ENCODE data around the gene SIKE1. TPM values are rescaled to one million over a fixed set of nuclear protein-coding genes. Genes with fewer than 3 reads are reported as not detected.
"Not testable (repeated sequence)": the region's sequence is repeated elsewhere in the genome, so short reads cannot be mapped to it uniquely, and the experiment has no call there.

SIKE1 gene
- 10 to 100 TPM; 15.5 to 18.9 TPM for total RNA-seq

DNA sequence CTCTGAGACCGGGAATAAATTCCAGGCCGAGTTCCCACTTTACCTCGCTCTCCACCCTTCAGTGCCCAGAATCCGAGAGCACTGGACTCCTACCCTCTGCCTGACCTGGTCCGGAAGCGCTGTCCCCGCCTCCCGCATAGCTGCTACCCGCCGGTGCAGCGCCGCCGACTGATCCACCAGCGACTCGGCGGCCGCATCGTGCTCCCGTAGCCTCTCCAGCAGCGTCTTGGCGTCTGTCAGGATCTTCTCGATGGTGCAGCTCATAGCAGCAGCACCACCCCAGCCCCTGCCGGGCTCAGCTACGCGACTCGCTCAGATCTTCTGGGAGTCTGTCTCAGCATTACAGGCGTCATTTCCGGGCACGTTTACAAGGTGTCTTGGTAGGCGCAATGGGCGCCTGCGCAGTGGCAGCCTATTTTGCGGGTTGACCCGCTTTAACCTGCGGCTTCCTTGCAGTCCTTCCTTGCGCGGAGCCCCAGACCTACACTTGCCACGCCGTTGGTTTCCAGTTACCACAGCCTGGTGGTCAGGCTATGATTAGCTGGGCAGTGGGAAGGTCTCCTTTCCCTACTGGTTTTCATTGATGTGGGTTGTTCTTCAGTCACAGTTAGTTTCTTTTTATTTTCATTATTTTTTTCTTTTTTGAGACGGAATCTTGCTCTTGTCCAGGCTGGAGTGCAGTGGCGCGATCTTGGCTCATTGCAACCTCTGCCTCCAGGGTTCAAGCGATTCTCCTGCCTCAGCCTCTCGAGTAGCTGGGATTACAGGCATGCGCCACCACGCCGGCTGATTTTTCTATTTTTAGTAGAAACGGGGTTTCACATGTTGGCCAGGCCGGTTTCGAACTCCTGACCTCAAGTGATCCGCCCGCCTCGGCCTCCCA, at the start of gene SIKE1:
Gene SIKE1 (minus strand): TSS at position 342 of the 883 bp plus-strand sequence. CDS start 78 bp downstream, at position 264.
- H3K4me1 ChIP-seq: peaks cover 22% of the 10 kb centered on the region
- peak within 1 kb of the TSS; percentile 75 to 94 (median 83) for H3K27ac ChIP-seq
- intact Hi-C loops (cut with DNase I): no loop called here
- H3K27me3 ChIP-seq: no peaks in the 10 kb centered on the region
- DNase-seq (peak; percentile 93 to 98 (median 96)), ATAC-seq (peak; percentile 99)
- no peaks in the 10 kb centered on the region for H3K9me3 ChIP-seq
- H3K36me3 ChIP-seq (replicated peaks in 1 of 2; ENCODE audit: insufficient read depth in 1 of 2, low read depth in 2 of 2): peaks cover 0 to 6% of the 10 kb centered on the region in 2 donors
- 16 to 20% methylated on average over 48 to 53 of the region's 53 CpGs for WGBS, 2 donors
- H3K4me3 ChIP-seq: peak within 1 kb of the TSS; percentile 75 to 93
- no peak for TF ChIP-seq CTCF (IDR thresholded peaks at IDR 0.05)
- peak; percentile 65 to 92 (median 90) for TF ChIP-seq POLR2A (IDR thresholded peaks at IDR 0.05)

DNA sequence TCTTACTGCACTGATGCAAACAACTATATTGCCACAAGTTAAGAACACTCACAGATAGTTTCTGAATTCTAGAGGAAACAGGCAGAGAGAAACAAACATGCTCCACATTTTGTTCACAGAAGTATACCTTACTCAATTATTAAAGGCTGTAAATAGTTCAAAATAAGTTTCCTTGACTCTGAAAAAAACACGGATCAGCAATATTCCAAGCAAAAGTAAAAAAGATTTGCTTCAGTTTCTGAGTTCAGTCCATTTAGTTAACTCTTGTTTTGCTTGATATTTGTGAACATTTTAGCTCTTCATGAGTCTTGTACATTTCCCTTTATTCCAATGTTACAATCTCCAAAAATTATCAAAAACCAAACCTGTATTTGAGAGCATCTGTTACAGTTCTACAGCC, 49.6 kb upstream of the SIKE1 start:
- DNase-seq; ATAC-seq; H3K9me3 ChIP-seq; H3K27ac ChIP-seq; intact Hi-C loops (cut with DNase I); H3K4me1 ChIP-seq; H3K27me3 ChIP-seq; H3K36me3 ChIP-seq (replicated peaks in 1 of 2; ENCODE audit: insufficient read depth in 1 of 2, low read depth in 2 of 2); H3K4me3 ChIP-seq: not testable (repeated sequence)
- 44 to 61% methylated on average over 1 of the region's 1 CpG for WGBS, 2 donors

DNA sequence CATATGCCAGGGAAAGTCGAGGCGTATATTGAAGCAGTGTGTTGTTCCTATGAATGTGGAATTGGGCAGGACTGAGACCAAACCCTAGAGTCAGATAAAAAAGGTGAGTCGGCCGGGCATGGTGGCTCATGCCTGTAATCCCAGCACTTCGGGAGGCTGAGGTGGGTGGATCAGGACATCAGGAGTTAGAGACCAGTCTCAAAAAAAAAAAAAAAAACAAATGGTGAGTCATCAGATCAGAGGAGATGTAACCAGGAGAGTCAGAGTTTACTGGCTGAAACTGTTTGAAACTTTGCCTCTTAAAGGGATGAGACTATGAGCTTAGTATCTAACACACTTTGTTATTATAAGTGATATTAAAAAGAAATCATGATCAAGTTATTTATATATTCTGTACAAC, 47.8 kb upstream of the SIKE1 start:
- 72 to 79% methylated on average over 5 of the region's 5 CpGs for WGBS, 2 donors
- DNase-seq (no peak), ATAC-seq (no peak)
- H3K36me3 ChIP-seq (replicated peaks in 1 of 2; ENCODE audit: insufficient read depth in 1 of 2, low read depth in 2 of 2): no peaks in the 10 kb centered on the region
- no peak overlapping the region for H3K27ac ChIP-seq
- H3K9me3 ChIP-seq: no peaks in the 10 kb centered on the region
- intact Hi-C loops (cut with DNase I): no loop called here
- H3K4me3 ChIP-seq: no peak overlapping the region
- H3K27me3 ChIP-seq: no peaks in the 10 kb centered on the region
- TF ChIP-seq POLR2A (IDR thresholded peaks at IDR 0.05): no peak
- no peak for TF ChIP-seq CTCF (IDR thresholded peaks at IDR 0.05)
- no peaks in the 10 kb centered on the region for H3K4me1 ChIP-seq

DNA sequence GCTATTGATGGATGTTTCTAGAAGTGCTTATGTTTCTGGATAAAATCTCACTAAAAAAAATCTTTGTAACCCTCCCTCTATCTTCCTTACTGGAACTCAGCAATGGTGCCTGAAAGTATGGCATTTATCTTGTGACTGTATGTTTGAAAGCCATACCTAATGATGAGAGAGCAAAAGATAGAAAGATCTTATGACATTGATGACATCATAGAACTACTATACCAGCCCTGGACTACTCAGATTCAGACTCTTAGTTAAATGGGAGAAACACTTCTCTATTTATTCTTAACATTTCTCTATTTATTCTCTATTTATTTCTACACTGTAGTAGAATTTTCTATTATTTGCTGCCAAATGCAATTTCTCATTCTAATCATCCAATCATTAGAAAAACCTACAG, 41.5 kb upstream of the SIKE1 start:
- no peak overlapping the region for H3K27ac ChIP-seq
- H3K9me3 ChIP-seq: no peaks in the 10 kb centered on the region
- H3K4me3 ChIP-seq: no peak overlapping the region
- ATAC-seq (no peak), DNase-seq (no peak)
- H3K4me1 ChIP-seq: no peaks in the 10 kb centered on the region
- H3K27me3 ChIP-seq: no peaks in the 10 kb centered on the region
- TF ChIP-seq POLR2A (IDR thresholded peaks at IDR 0.05): no peak
- no peak for TF ChIP-seq CTCF (IDR thresholded peaks at IDR 0.05)
- no peaks in the 10 kb centered on the region for H3K36me3 ChIP-seq (replicated peaks in 1 of 2; ENCODE audit: insufficient read depth in 1 of 2, low read depth in 2 of 2)
- intact Hi-C loops (cut with DNase I): no loop called here

DNA sequence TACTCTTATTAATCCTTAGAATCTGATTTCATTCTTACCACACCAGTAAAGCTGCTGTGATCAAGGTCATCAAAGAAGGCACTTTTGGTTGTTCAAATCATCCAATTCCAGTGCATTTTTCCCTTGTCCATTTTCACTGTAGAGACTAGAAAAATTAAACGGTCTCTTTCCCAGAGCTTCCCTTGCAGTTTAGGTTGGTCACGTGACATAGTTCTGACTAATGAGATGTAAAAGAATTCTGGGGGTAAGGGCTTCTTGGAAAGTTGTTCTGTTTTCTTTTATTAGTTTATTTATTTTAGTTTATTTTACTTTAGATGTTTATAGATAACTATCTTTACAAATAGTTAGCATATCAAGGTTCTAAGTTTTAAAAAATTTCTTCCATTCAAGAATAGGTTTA, 39.9 kb upstream of the SIKE1 start:
- Histone ChIP-seq H3K36me3 (replicated peaks in 1 of 2; ENCODE audit: insufficient read depth in 1 of 2, low read depth in 2 of 2) (no peaks in the 10 kb centered on the region), H3K9me3 (no peaks in the 10 kb centered on the region), H3K27me3 (no peaks in the 10 kb centered on the region), H3K4me3 (no peak overlapping the region), H3K4me1 (no peaks in the 10 kb centered on the region), H3K27ac (no peak overlapping the region)
- intact Hi-C loops (cut with DNase I): no loop called here
- DNase-seq (no peak), ATAC-seq (no peak)
- TF ChIP-seq CTCF (IDR thresholded peaks at IDR 0.05) (no peak), POLR2A (IDR thresholded peaks at IDR 0.05) (no peak)
- WGBS, 2 donors: 75 to 80% methylated on average over 2 of the region's 2 CpGs

Data from body of pancreas (tissue), 4 donors.